Activated CD8-positive, alpha-beta memory T cell treated with anti-CD3 and anti-CD28 coated beads for 4 hours (primary cell): Measurements from ENCODE around the gene TCEAL8.

Experiments
- DNase-seq, 2 donors: peaks; one replicate each; pipeline ENCODE4 v3.0.0-alpha.2; 2020; ENCODE audit warnings: low read depth in 2 of 2

TCEAL8 gene

DNA sequence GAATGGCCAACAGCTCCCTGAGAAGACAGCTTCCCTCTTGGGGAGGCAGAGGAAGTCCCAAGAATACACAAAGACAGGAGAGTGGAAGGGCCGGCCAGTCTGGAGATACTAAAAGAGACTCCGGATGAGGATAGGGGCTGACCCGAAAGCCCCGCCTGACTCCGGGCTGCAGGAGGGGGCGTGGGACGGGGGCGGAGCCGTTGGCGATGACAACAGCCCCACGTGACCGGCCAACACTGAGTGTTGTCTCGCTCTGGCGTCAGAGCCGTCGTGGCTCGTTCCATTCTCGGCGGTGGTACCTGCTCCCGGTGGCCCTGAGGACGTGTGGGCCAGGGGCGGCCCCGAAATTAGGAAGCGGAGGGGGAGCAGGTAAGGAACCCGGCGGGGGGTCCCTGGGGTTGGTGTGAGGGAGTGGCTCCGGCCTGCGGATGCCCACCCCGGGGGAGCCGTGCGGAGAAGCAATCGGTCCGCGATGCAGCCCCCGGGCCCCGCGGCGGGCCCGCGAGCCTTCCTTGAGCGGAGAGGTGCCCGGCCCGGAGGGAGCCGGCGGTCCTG lies 40.0 kb downstream of the TCEAL8 start, which contains the start of gene BEX4:
Gene BEX4 (plus strand): TSS at position 239 of the 555 bp plus-strand sequence. CDS start 1,046 bp downstream, outside the sequence.
- DNase-seq: peak; percentile 64 to 69

DNA sequence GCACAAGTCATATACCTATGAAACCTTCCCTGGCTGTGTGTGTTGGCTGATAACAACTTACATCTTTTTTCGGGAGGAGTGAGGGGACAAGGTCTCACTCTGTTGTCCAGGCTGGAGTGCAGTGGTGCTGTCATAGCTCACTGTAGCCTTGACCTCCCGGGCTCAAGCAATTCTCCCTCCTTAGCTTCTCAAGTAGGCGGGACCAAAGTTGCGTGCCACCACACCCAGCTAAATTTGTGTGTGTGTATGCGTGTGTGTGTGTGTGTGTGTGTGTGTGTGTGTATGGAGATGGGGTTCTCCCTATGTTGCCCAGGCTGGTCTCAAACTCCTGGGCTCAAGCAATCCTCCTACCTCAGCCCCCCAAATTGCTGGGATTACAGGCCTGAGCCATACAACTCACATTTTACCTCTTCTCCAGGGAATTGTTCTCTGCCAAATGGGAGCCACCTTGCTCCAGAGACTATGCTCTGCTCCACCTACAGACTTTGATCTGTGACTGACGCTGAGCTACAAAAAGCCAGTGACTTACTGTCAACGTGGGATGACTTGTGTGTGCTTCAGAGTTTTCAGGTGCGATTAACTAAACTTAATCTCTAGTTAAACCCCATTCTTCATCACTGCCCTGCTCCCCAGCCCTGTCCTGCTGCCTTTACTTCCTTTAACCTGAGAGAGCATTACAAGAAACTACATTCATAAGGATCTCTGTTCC lies 42.1 kb downstream of the TCEAL8 start:
- DNase-seq: no peak

DNA sequence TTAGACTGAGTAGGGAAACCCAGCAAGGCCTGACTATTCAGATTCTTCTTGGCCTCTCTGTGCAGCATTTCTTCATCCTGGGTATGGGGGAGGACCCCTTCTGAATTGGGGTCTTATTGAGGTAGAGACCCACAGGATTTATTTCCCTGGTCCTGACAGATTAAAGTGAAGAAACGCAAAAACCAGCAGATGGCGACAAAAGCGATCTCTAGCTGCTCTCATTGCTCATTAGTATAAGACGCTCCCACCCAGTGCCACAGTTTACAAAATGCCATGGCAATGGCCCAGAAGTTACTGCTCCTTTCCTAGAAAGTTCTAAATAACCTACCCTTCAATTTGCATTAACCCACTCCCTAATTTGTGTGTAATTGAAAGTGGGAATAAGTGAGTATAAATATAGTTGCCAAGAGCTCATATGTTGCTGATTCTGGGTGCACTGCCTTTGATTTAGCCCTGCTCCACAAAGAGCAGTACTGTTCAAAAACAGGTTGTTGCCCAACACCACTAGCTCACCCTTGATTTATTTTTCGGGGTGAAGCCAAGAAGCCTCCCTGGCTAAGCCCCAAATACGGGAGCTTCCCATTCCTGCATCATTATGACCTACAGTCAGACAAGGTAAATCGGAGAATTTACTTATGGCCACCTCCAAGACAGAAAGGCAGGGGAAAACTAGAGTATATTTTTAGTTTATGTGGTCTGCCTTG lies 43.8 kb downstream of the TCEAL8 start:
- peak in 1 of 2 donors; percentile 19 for DNase-seq

DNA sequence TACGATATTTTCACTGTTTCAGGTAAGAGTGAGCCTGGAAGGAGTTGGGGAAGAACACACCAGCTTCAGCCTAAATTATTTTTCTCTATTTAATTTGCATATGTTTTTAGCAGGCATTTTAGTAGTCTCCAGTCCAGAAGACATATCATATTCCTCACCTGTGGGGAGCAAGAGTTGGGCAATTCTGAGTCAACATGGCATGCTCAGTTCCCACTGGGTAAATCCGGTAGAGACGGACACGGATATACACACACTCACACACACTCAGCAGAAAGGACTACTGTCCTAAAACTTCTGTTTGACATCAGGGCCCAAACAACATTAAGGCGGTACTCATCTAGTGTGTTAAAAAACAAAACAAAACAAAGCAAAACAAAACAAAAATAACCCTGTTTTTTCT lies 44.9 kb downstream of the TCEAL8 start:
- no peak for DNase-seq
